Panc1 (cell line): Measurements from ENCODE around the gene ODF4. TPM values are rescaled to one million over a fixed set of nuclear protein-coding genes. Genes with fewer than 3 reads are reported as not detected.

Source experiments
- ATAC-seq: fragments of 200-7000 bp; cut with Tn5 transposase; 2 replicates; pipeline ENCODE4 v1.9.1; 2020; ENCODE audit warnings: mild to moderate bottlenecking, moderate library complexity
- BruUV-seq: library from RNA; stranded (reverse); fragments of 400-500 nt; replicated peaks from 2 replicates; lab custom pipeline; 2021; lab: Mats Ljungman, UMichigan
- CTCF ChIA-PET: fragments of 300-600 bp; sonication (Branson Sonifier 250); formaldehyde crosslinking; loops from one replicate; lab custom pipeline; 2022; ENCODE audit warnings: antibody characterized with exemption; lab: Charles Lee
- POLR2A ChIA-PET: fragments of 300-600 bp; sonication (Branson Sonifier 250); formaldehyde crosslinking; loops from one replicate; lab custom pipeline; 2022; ENCODE audit warnings: antibody characterized with exemption; lab: Charles Lee
- DNase-seq: peaks from one replicate; pipeline ENCODE4 v3.0.0-alpha.2; 2010; ENCODE audit warnings: low read depth, low spot score
- H3K27ac ChIP-seq: 2 replicates; pipeline ENCODE4 v1.5.1; 2011; ENCODE audit warnings: mild to moderate bottlenecking, low read length, inconsistent platforms
- H3K27me3 ChIP-seq: fragments of 200-500 bp; sonication (Bioruptor generic); 2 replicates; pipeline ENCODE4 v1.6.0; 2014; ENCODE audit warnings: low read length, inconsistent platforms; ENCODE audit not compliant: control insufficient read depth, insufficient read depth
- H3K36me3 ChIP-seq: fragments of 200-500 bp; sonication (Bioruptor generic); 2 replicates; pipeline ENCODE4 v1.5.1; 2014; ENCODE audit warnings: inconsistent platforms, mild to moderate bottlenecking, low read length, moderate library complexity; ENCODE audit not compliant: control insufficient read depth, insufficient read depth
- H3K4me1 ChIP-seq: 2 replicates; pipeline ENCODE4 v1.5.1; 2011; ENCODE audit warnings: inconsistent platforms, mild to moderate bottlenecking, low read length, moderate library complexity; ENCODE audit not compliant: control insufficient read depth, insufficient read depth
- H3K4me3 ChIP-seq, 2 experiments: 2 replicates each; pipeline ENCODE4 v1.5.1; 2011 to 2012; ENCODE audit warnings: low read depth in 2 of 2, low read length in 2 of 2, mild to moderate bottlenecking in 2 of 2, inconsistent platforms in 1 of 2, moderate library complexity in 1 of 2
- H3K9me3 ChIP-seq: fragments of 200-500 bp; sonication (Bioruptor generic); 2 replicates; pipeline ENCODE4 v1.5.1; 2014; ENCODE audit warnings: low read depth, mild to moderate bottlenecking, inconsistent platforms, low read length, moderate library complexity; ENCODE audit not compliant: control insufficient read depth, insufficient read depth
- CTCF ChIP-seq: fragments of 450-650 bp; IDR thresholded peaks from 2 replicates; pipeline ENCODE4 v1.5.1; 2017; ENCODE audit warnings: mild to moderate bottlenecking
- POLR2AphosphoS5 ChIP-seq: IDR thresholded peaks from 2 replicates; pipeline ENCODE4 v1.6.1; 2012; ENCODE audit warnings: mild to moderate bottlenecking, low read depth, low read length, moderate library complexity
- REST ChIP-seq, 2 experiments: IDR thresholded peaks; 2 replicates each; pipeline ENCODE4 v1.6.1; 2011 to 2012; ENCODE audit warnings: low read depth in 2 of 2, control low read depth in 1 of 2, low read length in 1 of 2, mild to moderate bottlenecking in 1 of 2, moderate library complexity in 1 of 2; ENCODE audit not compliant: insufficient read depth in 1 of 2
- SIN3A ChIP-seq: IDR thresholded peaks from 2 replicates; pipeline ENCODE4 v1.6.1; 2012; ENCODE audit warnings: low read depth, mild to moderate bottlenecking, low read length, moderate library complexity, borderline replicate concordance; ENCODE audit not compliant: insufficient read depth
- TCF7L2 ChIP-seq: IDR thresholded peaks from 2 replicates; pipeline ENCODE4 v1.6.1; 2011; ENCODE audit warnings: mild to moderate bottlenecking, low read depth, low read length, inconsistent platforms
- in situ Hi-C: cut with HindIII; loops from 2 replicates; pipeline ENCODE4 v1.10.0; 2016; ENCODE audit warnings: low sequenced_read_pairs, low pct_unique_long_range_greater_than_20kb
- intact Hi-C: fragments of 100-400 bp; cut with micrococcal nuclease; formaldehyde crosslinking; loops from one replicate; pipeline ENCODE4 v1.10.0; 2022; ENCODE audit not compliant: unreplicated experiment
- total RNA-seq: library from RNA; stranded (reverse); gene quantifications from one replicate; pipeline ENCODE4 v1.2.1, GENCODE V29; 2021; ENCODE audit not compliant: unreplicated experiment

The ODF4 gene
- total RNA-seq, 1 experiment from 2014 or later: not detected

- intact Hi-C loops (no loop called here), in situ Hi-C loops (no loop called here)
- Histone ChIP-seq H3K4me3 (no peak overlapping the region), H3K9me3 (no peaks in the 10 kb centered on the region), H3K36me3 (no peaks in the 10 kb centered on the region), H3K4me1 (no peaks in the 10 kb centered on the region), H3K27ac (no peak overlapping the region), H3K27me3 (no peaks in the 10 kb centered on the region)
- POLR2A ChIA-PET: no interaction called here
- BruUV-seq: no TSS peak
- ATAC-seq (no peak), DNase-seq (no peak)
- no peak for TF ChIP-seq SIN3A
- TF ChIP-seq REST (IDR thresholded peaks at IDR 0.05; ENCODE audit: insufficient read depth in 1 of 2, low read depth in 2 of 2, low read length in 1 of 2): no peak
- TF ChIP-seq CTCF: no peak
- TF ChIP-seq POLR2AphosphoS5: no peak
- TF ChIP-seq TCF7L2: no peak
- CTCF ChIA-PET: no interaction called here
These were observed 15.5 kb upstream of the ODF4 start for GRCh38 chr17:8324132-8324531.

GRCh38 chr17:8324923-8325322 is 14.7 kb upstream of the ODF4 start:
- BruUV-seq: no TSS peak
- H3K27ac ChIP-seq: no peak overlapping the region
- in situ Hi-C loops (no loop called here), intact Hi-C loops (no loop called here)
- no peak for TF ChIP-seq SIN3A
- no peak for TF ChIP-seq REST (IDR thresholded peaks at IDR 0.05; ENCODE audit: insufficient read depth in 1 of 2, low read depth in 2 of 2, low read length in 1 of 2)
- TF ChIP-seq CTCF: no peak
- no peak for TF ChIP-seq TCF7L2
- TF ChIP-seq POLR2AphosphoS5: no peak
- no peaks in the 10 kb centered on the region for H3K27me3 ChIP-seq
- no peak for DNase-seq
- CTCF ChIA-PET: no interaction called here
- H3K4me1 ChIP-seq: no peaks in the 10 kb centered on the region
- no peak for ATAC-seq
- H3K36me3 ChIP-seq: no peaks in the 10 kb centered on the region
- POLR2A ChIA-PET: no interaction called here
- no peak overlapping the region for H3K4me3 ChIP-seq
- H3K9me3 ChIP-seq: no peaks in the 10 kb centered on the region
